ENCODE measurements around the gene TPT1.

The TPT1 gene

DNA sequence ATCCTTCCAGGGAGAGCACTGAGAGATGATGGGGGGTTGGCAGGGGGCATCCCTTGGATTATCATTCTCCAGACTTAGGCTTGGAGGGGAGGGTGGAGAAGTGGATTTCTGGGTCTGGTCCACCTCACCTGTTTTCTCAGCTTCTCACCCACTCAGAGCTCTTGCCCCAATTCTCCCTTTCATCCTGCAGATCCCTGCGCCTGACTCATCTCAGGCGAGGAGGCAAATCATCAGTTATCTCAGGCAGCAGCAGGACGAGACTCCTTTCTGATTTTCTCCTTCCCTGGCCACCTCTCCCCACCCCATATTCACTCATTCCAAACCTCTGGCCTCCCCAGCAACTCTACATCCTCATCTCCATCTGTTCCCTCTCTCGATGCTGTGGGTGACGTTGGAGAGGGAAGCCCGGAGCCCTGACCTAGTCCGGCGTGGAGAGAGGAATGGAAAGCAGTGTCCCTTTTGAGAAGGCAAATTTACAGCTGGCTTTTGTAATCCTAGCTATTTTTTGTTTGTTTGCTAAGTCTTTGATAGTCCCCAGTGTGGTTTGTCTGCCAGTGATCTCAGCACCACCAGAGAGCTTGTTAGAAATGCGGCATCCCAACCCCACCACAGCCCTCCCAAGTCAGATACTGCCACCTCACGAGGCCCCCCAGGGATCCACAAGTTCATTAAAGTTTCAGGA lies 24.0 kb upstream of the TPT1 start:
- H3K36me3 ChIP-seq (ENCODE audit: insufficient read depth, insufficient read length, low read length) = peaks cover 13% of the 10 kb centered on the region
- H3K9ac ChIP-seq (ENCODE audit: insufficient read length, low read depth) = no peak overlapping the region
- no peaks in the 10 kb centered on the region for H3K27me3 ChIP-seq (ENCODE audit: insufficient read depth, insufficient read length)
- H3K4me3 ChIP-seq (ENCODE audit: insufficient read length, low read depth) = no peak overlapping the region
- TF ChIP-seq ZNF274 (IDR thresholded peaks at IDR 0.05; ENCODE audit: low read depth, low read length) (no peak), SUZ12 (IDR thresholded peaks at IDR 0.05; ENCODE audit: extremely low read depth, insufficient read depth, insufficient read length) (no peak), YY1 (IDR thresholded peaks at IDR 0.05; ENCODE audit: insufficient read depth, insufficient read length) (no peak)
- peaks cover 2% of the 10 kb centered on the region for H3K4me1 ChIP-seq (ENCODE audit: insufficient read depth, insufficient read length)
- DNase-seq (ENCODE audit: low read depth, low spot score) = no peak
- no peaks in the 10 kb centered on the region for H3K9me3 ChIP-seq (ENCODE audit: insufficient read depth, low read length)

DNA sequence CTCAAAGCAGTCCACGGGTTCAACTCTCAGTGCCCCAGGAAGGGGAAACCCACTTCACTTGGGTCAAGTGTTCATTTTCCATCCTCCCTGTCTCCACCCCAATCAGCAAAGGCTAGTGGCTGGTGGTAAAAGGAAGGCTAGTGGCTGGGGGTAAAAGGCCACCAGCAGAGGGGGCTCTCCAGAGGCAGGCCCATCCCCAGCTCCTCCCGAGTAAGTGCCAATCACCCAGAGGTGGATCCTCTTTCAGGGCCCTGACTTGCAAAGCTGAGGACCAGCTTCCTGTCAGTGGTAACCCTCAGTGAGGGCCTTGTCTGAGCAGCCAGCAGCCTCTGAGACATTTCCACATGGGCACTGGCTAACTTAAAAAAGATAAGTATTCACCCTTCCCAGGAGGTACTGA lies 22.0 kb upstream of the TPT1 start:
- H3K9ac ChIP-seq (ENCODE audit: insufficient read length, low read depth) = no peak overlapping the region
- no peaks in the 10 kb centered on the region for H3K27me3 ChIP-seq (ENCODE audit: insufficient read depth, insufficient read length)
- peak; percentile 40 for DNase-seq (ENCODE audit: low read depth, low spot score)
- TF ChIP-seq SUZ12 (IDR thresholded peaks at IDR 0.05; ENCODE audit: extremely low read depth, insufficient read depth, insufficient read length) (no peak), ZNF274 (IDR thresholded peaks at IDR 0.05; ENCODE audit: low read depth, low read length) (no peak), YY1 (IDR thresholded peaks at IDR 0.05; ENCODE audit: insufficient read depth, insufficient read length) (no peak)
- H3K4me1 ChIP-seq (ENCODE audit: insufficient read depth, insufficient read length) = peaks cover 2% of the 10 kb centered on the region
- H3K4me3 ChIP-seq (ENCODE audit: insufficient read length, low read depth) = no peak overlapping the region
- H3K36me3 ChIP-seq (ENCODE audit: insufficient read depth, insufficient read length, low read length) = peaks cover 18% of the 10 kb centered on the region
- H3K9me3 ChIP-seq (ENCODE audit: insufficient read depth, low read length) = no peaks in the 10 kb centered on the region

DNA sequence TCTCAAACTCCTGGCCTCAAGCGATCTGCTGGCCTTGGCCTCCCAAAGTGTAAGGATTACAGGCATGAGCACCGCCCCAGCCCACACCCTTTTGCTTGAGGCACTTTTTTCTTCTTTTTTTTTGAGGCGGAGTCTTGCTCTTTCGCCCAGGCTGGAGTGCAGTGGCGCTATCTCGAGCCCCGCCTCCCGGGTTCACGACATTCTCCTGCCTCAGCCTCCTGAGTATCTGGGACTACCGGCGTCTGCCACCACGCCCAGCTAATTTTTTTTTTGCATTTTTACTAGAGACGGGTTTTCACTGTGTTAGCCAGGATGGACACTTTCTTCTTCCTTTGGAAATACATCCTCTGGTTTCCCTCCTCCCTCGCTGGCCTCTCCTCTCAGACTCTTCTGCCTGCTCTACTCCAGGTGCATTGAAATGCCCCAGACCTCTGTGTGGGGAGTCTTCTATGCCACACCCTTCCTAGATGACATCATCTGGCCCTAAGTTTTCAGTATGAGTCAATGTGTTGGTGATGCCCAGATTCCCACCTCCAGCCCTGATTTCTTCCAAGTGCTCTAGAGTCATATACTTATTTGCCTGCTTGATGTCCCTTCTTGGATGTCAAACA lies 20.7 kb upstream of the TPT1 start:
- Histone ChIP-seq H3K27me3 (ENCODE audit: insufficient read depth, insufficient read length) (no peaks in the 10 kb centered on the region), H3K36me3 (ENCODE audit: insufficient read depth, insufficient read length, low read length) (peaks cover 25% of the 10 kb centered on the region), H3K4me1 (ENCODE audit: insufficient read depth, insufficient read length) (peaks cover 2% of the 10 kb centered on the region), H3K4me3 (ENCODE audit: insufficient read length, low read depth) (no peak overlapping the region), H3K9me3 (ENCODE audit: insufficient read depth, low read length) (no peaks in the 10 kb centered on the region), H3K9ac (ENCODE audit: insufficient read length, low read depth) (no peak overlapping the region)
- no peak for DNase-seq (ENCODE audit: low read depth, low spot score)
- TF ChIP-seq YY1 (IDR thresholded peaks at IDR 0.05; ENCODE audit: insufficient read depth, insufficient read length) = no peak

DNA sequence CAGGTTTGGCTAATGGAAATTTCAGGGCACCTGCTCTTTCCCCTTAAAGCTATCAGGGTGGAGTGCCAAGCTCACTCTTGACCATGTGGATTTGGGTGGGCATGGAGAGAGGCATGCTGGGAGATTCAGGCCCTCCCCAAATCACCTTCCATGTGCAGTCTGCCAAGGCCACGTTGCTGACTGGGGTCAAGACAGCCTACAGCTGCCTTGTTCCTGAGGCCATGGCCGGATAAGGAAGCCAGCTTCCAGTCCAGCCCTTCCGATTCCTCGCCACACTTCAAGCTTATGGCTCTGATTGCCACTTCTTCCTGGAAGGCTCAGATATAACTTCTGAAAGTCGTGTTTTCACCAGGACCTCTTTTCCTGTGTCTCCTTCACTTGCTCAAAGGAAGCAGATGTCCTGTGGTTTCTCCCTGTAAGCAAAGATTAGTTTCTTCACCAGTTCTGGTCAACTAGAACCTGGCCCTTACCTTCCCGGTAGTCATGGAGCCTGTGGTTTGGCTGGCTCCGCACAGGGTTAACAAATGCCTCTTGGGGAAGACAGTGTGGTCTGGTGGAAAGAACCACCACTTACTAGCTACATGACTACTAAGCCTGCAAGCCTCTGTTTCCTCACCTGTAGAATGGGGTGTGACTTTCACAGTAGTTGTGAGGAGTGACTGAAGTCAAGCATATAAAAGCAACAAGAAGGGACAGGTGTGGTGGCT lies 16.1 kb upstream of the TPT1 start:
- H3K9me3 ChIP-seq (ENCODE audit: insufficient read depth, low read length) = no peaks in the 10 kb centered on the region
- H3K4me3 ChIP-seq (ENCODE audit: insufficient read length, low read depth) = no peak overlapping the region
- H3K9ac ChIP-seq (ENCODE audit: insufficient read length, low read depth) = no peak overlapping the region
- H3K36me3 ChIP-seq (ENCODE audit: insufficient read depth, insufficient read length, low read length) = peaks cover 31% of the 10 kb centered on the region
- TF ChIP-seq ZNF274 (IDR thresholded peaks at IDR 0.05; ENCODE audit: low read depth, low read length) (no peak), SUZ12 (IDR thresholded peaks at IDR 0.05; ENCODE audit: extremely low read depth, insufficient read depth, insufficient read length) (no peak), YY1 (IDR thresholded peaks at IDR 0.05; ENCODE audit: insufficient read depth, insufficient read length) (no peak)
- no peak for DNase-seq (ENCODE audit: low read depth, low spot score)
- no peaks in the 10 kb centered on the region for H3K27me3 ChIP-seq (ENCODE audit: insufficient read depth, insufficient read length)
- H3K4me1 ChIP-seq (ENCODE audit: insufficient read depth, insufficient read length) = no peaks in the 10 kb centered on the region

DNA sequence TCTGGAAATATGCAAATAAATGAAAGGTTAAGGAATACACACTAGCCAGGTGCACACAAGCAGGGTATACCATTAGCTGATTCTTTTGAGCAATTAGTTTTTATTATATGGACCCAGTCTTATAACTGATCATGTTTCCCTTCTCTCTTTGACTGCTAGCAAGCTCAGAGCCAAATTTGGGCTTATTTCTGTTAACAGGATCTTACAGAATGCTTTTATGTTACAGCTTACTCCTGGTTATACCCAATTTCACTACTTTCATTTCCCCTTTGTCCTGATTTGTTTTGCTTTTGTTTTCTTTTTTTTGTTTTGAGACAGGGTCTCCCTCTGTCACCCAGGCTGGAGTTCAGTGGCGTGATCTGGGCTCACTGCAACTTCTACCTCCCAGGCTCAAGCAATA lies 12.9 kb upstream of the TPT1 start:
- no peaks in the 10 kb centered on the region for H3K9me3 ChIP-seq (ENCODE audit: insufficient read depth, low read length)
- H3K27me3 ChIP-seq (ENCODE audit: insufficient read depth, insufficient read length) = no peaks in the 10 kb centered on the region
- H3K4me3 ChIP-seq (ENCODE audit: insufficient read length, low read depth) = no peak overlapping the region
- peaks cover 32% of the 10 kb centered on the region for H3K36me3 ChIP-seq (ENCODE audit: insufficient read depth, insufficient read length, low read length)
- TF ChIP-seq SUZ12 (IDR thresholded peaks at IDR 0.05; ENCODE audit: extremely low read depth, insufficient read depth, insufficient read length) (no peak), YY1 (IDR thresholded peaks at IDR 0.05; ENCODE audit: insufficient read depth, insufficient read length) (no peak), ZNF274 (IDR thresholded peaks at IDR 0.05; ENCODE audit: low read depth, low read length) (no peak)
- no peak for DNase-seq (ENCODE audit: low read depth, low spot score)
- H3K9ac ChIP-seq (ENCODE audit: insufficient read length, low read depth) = no peak overlapping the region
- no peaks in the 10 kb centered on the region for H3K4me1 ChIP-seq (ENCODE audit: insufficient read depth, insufficient read length)

DNA sequence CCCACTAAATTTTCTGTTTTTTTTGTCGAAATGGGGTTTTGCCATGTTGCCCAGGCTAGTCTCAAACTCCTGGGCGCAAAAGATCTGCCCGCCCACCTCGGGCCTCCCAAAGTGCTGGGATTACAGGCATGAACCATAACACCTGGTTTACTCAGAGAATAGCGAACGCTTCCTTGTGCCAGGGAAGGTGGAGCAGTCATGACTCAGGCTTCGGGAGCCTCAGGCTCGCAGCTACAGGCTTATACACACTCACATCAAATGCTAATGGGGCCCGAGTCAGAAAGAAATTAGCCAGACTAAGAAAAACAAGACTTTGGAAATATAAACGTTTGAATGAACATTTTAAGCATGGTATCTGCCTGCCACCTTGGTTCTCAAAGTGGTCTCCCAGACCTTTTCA lies 11.0 kb upstream of the TPT1 start:
- no peak overlapping the region for H3K4me3 ChIP-seq (ENCODE audit: insufficient read length, low read depth)
- no peaks in the 10 kb centered on the region for H3K27me3 ChIP-seq (ENCODE audit: insufficient read depth, insufficient read length)
- no peak overlapping the region for H3K9ac ChIP-seq (ENCODE audit: insufficient read length, low read depth)
- peaks cover 36% of the 10 kb centered on the region for H3K36me3 ChIP-seq (ENCODE audit: insufficient read depth, insufficient read length, low read length)
- TF ChIP-seq ZNF274 (IDR thresholded peaks at IDR 0.05; ENCODE audit: low read depth, low read length) = no peak
- TF ChIP-seq YY1 (IDR thresholded peaks at IDR 0.05; ENCODE audit: insufficient read depth, insufficient read length) = no peak
- no peak for TF ChIP-seq SUZ12 (IDR thresholded peaks at IDR 0.05; ENCODE audit: extremely low read depth, insufficient read depth, insufficient read length)
- DNase-seq (ENCODE audit: low read depth, low spot score) = no peak
- H3K4me1 ChIP-seq (ENCODE audit: insufficient read depth, insufficient read length) = no peaks in the 10 kb centered on the region
- no peaks in the 10 kb centered on the region for H3K9me3 ChIP-seq (ENCODE audit: insufficient read depth, low read length)

DNA sequence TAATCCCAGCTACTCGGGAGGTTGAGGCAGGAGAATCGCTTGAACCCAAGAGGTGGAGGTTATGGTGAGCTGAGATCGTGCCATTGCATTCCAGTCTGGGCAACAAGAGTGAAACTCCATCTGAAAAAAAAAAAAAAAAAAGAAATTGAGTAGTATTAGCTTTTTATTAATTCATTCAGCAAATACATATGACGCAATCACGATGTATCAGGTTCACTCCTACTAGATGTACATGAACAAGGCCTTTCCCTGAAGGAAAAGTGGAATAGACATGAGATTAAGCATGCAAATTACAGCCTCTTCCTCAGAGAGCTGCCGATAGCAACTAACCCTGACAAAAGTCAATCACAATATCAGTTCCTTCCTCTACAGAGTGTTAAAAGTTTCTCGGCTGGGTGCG lies 9.2 kb upstream of the TPT1 start:
- Histone ChIP-seq H3K36me3 (ENCODE audit: insufficient read depth, insufficient read length, low read length) (peaks cover 34% of the 10 kb centered on the region), H3K9me3 (ENCODE audit: insufficient read depth, low read length) (no peaks in the 10 kb centered on the region), H3K4me1 (ENCODE audit: insufficient read depth, insufficient read length) (no peaks in the 10 kb centered on the region), H3K4me3 (ENCODE audit: insufficient read length, low read depth) (no peak overlapping the region), H3K27me3 (ENCODE audit: insufficient read depth, insufficient read length) (no peaks in the 10 kb centered on the region), H3K9ac (ENCODE audit: insufficient read length, low read depth) (no peak overlapping the region)
- DNase-seq (ENCODE audit: low read depth, low spot score) = no peak
- TF ChIP-seq ZNF274 (IDR thresholded peaks at IDR 0.05; ENCODE audit: low read depth, low read length) = no peak
- no peak for TF ChIP-seq YY1 (IDR thresholded peaks at IDR 0.05; ENCODE audit: insufficient read depth, insufficient read length)
- TF ChIP-seq SUZ12 (IDR thresholded peaks at IDR 0.05; ENCODE audit: extremely low read depth, insufficient read depth, insufficient read length) = no peak

Data from NT2/D1 (cell line).